Adrenal gland (tissue), 12 donors: ENCODE results near the gene TPCN1. TPM values are rescaled to one million over a fixed set of nuclear protein-coding genes. Genes with fewer than 3 reads are reported as not detected.

Experiments
- DNase-seq, 7 donors: peaks; one replicate each; pipeline ENCODE4 v3.0.0-alpha.2; 2019 to 2020
- H3K27ac ChIP-seq, 5 donors: fragments of 200-600 bp; sonication (generic) in 4 of 5; 1 replicate in 3 of 5; 2 replicates in 2 of 5; pipeline versions ENCODE4 v1.5.1 to v1.8.0; 2016 to 2020; ENCODE audit warnings: mild to moderate bottlenecking in 1 of 5
- H3K27me3 ChIP-seq: fragments of 200-600 bp; 2 replicates; pipeline ENCODE4 v1.8.0; 2021
- H3K36me3 ChIP-seq, 2 donors: fragments of 200-600 bp; replicated peaks in 1 of 2; 1 replicate in 1 of 2; 2 replicates in 1 of 2; pipeline versions ENCODE4 v1.5.1 to v1.8.0; 2018 to 2022
- H3K4me1 ChIP-seq, 2 donors: fragments of 200-600 bp; replicated peaks in 1 of 2; 1 replicate in 1 of 2; 2 replicates in 1 of 2; pipeline versions ENCODE4 v1.5.1 to v1.8.0; 2018 to 2021
- H3K4me3 ChIP-seq, 4 donors: fragments of 200-600 bp; sonication (generic) in 3 of 4; one replicate each; pipeline ENCODE4 v1.5.1; 2016 to 2018
- H3K9me3 ChIP-seq, 3 donors: fragments of 200-600 bp; sonication (generic) in 1 of 3; replicated peaks in 1 of 3; 1 replicate in 2 of 3; 2 replicates in 1 of 3; pipeline versions ENCODE4 v1.5.1 to v1.8.0; 2016 to 2021
- POLR2A ChIP-seq, 2 donors: fragments of 450-650 bp; IDR thresholded peaks; one replicate each; pipeline ENCODE4 v1.6.1; 2017; ENCODE audit warnings: antibody characterized with exemption in 2 of 2, mild to moderate bottlenecking in 2 of 2, moderate library complexity in 1 of 2
- WGBS, 4 donors: extraction: QIAGEN DNeasy Blood & Tissue Kit in 2 of 4; methylation state at CpG; one replicate each; pipeline versions ENCODE4 v1.1.5 to v1.1.7; 2013 to 2017; 5-methylcytosine and 5-hydroxymethylcytosine counted together
- intact Hi-C, 2 donors: fragments of 100-400 bp; cut with DNase I; formaldehyde crosslinking; loops; one replicate each; pipeline versions ENCODE4 v1.14.1 to v1.15.0; 2022 to 2023
- microRNA-seq, 3 donors: library from miRNA; unstranded; fragments of <30 nt; microRNA quantifications; one replicate each; pipeline ENCODE4, GENCODE V29; 2017 to 2020
- polyA plus RNA-seq, 3 donors: library from polyadenylated mRNA; stranded (reverse); fragments of 200-250 nt in 2 of 3; fragments of 350-450 nt in 1 of 3; fragmentation: Illumina TruSeq in 1 of 3; extraction: RNeasy Lipid Tissue Mini Kit (QIAGEN cat#74804) in 1 of 3; gene quantifications; one replicate each; pipeline ENCODE4 v1.2.3, GENCODE V29; 2013 to 2014
- small RNA-seq, 2 donors: library from RNA; depleted of rRNA; stranded (forward); fragments of <200 nt; gene quantifications; one replicate each; pipeline ENCODE3, GENCODE V24; 2016
- total RNA-seq, 9 donors: library from RNA; depleted of rRNA in 4 of 9; stranded (reverse); fragments of >200 nt in 4 of 9; fragments of 120-200 nt in 1 of 9; fragmentation: NEBNext Ultra II Directional in 1 of 9; extraction: Animal tissue kit (Norgen Biotek cat#: 25700) in 1 of 9; gene quantifications; one replicate each; pipeline versions ENCODE4 v1.1.0 to v1.2.4, GENCODE V29; 2013 to 2023
- TF ChIP-seq, protein P1 (sequence below), 6 experiments: fragments of 450-650 bp in 4 of 6; fragments of 200-600 bp in 2 of 6; sonication (generic) in 1 of 6; IDR thresholded peaks; 1 replicate in 5 of 6; 2 replicates in 1 of 6; pipeline versions ENCODE4 v1.5.1 to v1.8.0; 2016 to 2021; ENCODE audit warnings: antibody characterized with exemption in 6 of 6, mild to moderate bottlenecking in 2 of 6, moderate library complexity in 1 of 6
- donor health status: healthy with polysubstance abuse.
- donor health status: Bipolar disorder and iron deficiency.
- donor health status: DM: yes; HTN: yes; CAD: no.
- donor health status: DM: no; HTN: no; CAD: no.
- donor health status: DM: no; HTN: no; CAD: no.
- donor health status: DM: yes; HTN: yes; CAD: no.

TPCN1 gene
- total and polyA plus RNA-seq, 12 donors, result 21.2 to 198 (median 80.9) TPM

DNA sequence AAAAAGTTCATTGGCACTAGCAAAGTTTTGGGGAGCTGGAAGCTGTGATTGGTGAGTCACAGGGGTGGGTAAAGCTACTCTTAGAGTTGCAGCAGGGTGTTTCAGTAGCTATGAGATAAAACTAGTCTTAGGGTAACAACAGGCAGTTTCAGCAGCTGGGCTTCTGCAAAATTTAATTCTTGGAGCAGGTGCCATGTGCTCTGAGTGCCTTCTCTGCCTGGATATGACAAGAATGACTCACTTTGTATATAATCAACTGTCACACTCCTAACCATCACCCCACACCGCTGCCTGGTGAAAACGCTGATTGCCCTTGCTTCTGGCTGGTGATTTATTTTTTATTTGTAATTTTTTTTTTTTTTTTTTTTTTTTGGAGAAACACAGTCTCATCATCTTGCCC is 126.6 kb downstream of the TPCN1 start:
- H3K4me3 ChIP-seq, result no peak overlapping the region
- peak in 3 of 7 donors; percentile 36 to 50 (median 42) for DNase-seq
- intact Hi-C loops, result no loop called here
- peaks cover 10% of the 10 kb centered on the region in 2 donors for H3K4me1 ChIP-seq
- no peaks in the 10 kb centered on the region for H3K9me3 ChIP-seq
- TF ChIP-seq POLR2A (IDR thresholded peaks at IDR 0.05), result no peak
- TF ChIP-seq, protein P1, sequence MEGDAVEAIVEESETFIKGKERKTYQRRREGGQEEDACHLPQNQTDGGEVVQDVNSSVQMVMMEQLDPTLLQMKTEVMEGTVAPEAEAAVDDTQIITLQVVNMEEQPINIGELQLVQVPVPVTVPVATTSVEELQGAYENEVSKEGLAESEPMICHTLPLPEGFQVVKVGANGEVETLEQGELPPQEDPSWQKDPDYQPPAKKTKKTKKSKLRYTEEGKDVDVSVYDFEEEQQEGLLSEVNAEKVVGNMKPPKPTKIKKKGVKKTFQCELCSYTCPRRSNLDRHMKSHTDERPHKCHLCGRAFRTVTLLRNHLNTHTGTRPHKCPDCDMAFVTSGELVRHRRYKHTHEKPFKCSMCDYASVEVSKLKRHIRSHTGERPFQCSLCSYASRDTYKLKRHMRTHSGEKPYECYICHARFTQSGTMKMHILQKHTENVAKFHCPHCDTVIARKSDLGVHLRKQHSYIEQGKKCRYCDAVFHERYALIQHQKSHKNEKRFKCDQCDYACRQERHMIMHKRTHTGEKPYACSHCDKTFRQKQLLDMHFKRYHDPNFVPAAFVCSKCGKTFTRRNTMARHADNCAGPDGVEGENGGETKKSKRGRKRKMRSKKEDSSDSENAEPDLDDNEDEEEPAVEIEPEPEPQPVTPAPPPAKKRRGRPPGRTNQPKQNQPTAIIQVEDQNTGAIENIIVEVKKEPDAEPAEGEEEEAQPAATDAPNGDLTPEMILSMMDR (IDR thresholded peaks at IDR 0.05), result no peak
- H3K27me3 ChIP-seq, result no peaks in the 10 kb centered on the region
- 41 to 60% (median 55%) methylated on average over 2 of the region's 2 CpGs for WGBS, 4 donors
- H3K36me3 ChIP-seq, result no peaks in the 10 kb centered on the region
- peak overlapping the region in 2 of 5 donors; percentile 31 to 60 for H3K27ac ChIP-seq

Small RNA genes lying within 50 kb of the gene (microRNA-seq; reads per million reads assigned to microRNA genes)
- 0.28 to 1.5 (median 0.89) reads per million in 3 donors for gene MIR6762

Small RNA genes lying within 50 kb of the gene (small RNA-seq; reads per million reads assigned to genes)
- 0 to 0.08 reads per million in 2 donors for gene MIR6762
- gene RF00019, result 0 reads per million in 2 donors

Other genes starting within 250 kb of the TPCN1 start
- 10 to 100 TPM in 3 of 9 donors, 1 to 10 TPM in 6; 2.5 to 29.1 (median 8.3) TPM for gene OAS2, start 242.9 kb upstream of the TPCN1 start, total RNA-seq
- 10 to 100 TPM in 1 of 3 donors, 1 to 10 TPM in 2; 3.5 to 30.4 (median 9.5) TPM for gene OAS2, start 242.9 kb upstream of the TPCN1 start, polyA plus RNA-seq
- gene DTX1, start 164.7 kb upstream of the TPCN1 start, total RNA-seq, result 10 to 100 TPM in 3 of 9 donors, 1 to 10 TPM in 6; 1.3 to 20.0 (median 7.4) TPM
- 1 to 10 TPM; 2.8 to 8.4 (median 4.7) TPM for gene DTX1, start 164.7 kb upstream of the TPCN1 start, polyA plus RNA-seq
- gene RASAL1, start 85.7 kb upstream of the TPCN1 start, total RNA-seq, result 10 to 100 TPM; 22.6 to 90.4 (median 43.6) TPM
- gene RASAL1, start 85.7 kb upstream of the TPCN1 start, polyA plus RNA-seq, result 10 to 100 TPM; 38.9 to 54.2 (median 40.7) TPM
- gene CFAP73, start 71.7 kb upstream of the TPCN1 start, total RNA-seq, result under 1 TPM in 3 of 9 donors, not detected in 6; 0.14 to 0.28 (median 0.22) TPM
- gene CFAP73, start 71.7 kb upstream of the TPCN1 start, polyA plus RNA-seq, result under 1 TPM in 2 of 3 donors, not detected in 1; 0.24 to 0.57 TPM
- gene DDX54, start 36.0 kb upstream of the TPCN1 start, total RNA-seq, result 100 to 1,000 TPM in 2 of 9 donors, 10 to 100 TPM in 7; 41.9 to 109 (median 78.3) TPM
- gene DDX54, start 36.0 kb upstream of the TPCN1 start, polyA plus RNA-seq, result 10 to 100 TPM; 27.9 to 60.5 (median 44.4) TPM
- gene RITA1, start 35.7 kb upstream of the TPCN1 start, total RNA-seq, result 10 to 100 TPM; 31.7 to 84.1 (median 41.2) TPM
- 10 to 100 TPM; 17.5 to 19.6 (median 18.6) TPM for gene RITA1, start 35.7 kb upstream of the TPCN1 start, polyA plus RNA-seq
- gene SLC8B1, start 113.6 kb downstream of the TPCN1 start, total RNA-seq, result 100 to 1,000 TPM in 8 of 9 donors, 10 to 100 TPM in 1; 67.6 to 286 (median 157) TPM
- gene SLC8B1, start 113.6 kb downstream of the TPCN1 start, polyA plus RNA-seq, result 100 to 1,000 TPM; 194 to 288 (median 216) TPM
- 100 to 1,000 TPM in 8 of 9 donors, 10 to 100 TPM in 1; 66.7 to 416 (median 347) TPM for gene PLBD2, start 137.1 kb downstream of the TPCN1 start, total RNA-seq
- gene PLBD2, start 137.1 kb downstream of the TPCN1 start, polyA plus RNA-seq, result 100 to 1,000 TPM; 128 to 467 (median 142) TPM
- 100 to 1,000 TPM in 1 of 9 donors, 1 to 10 TPM in 8; 1.8 to 188 (median 3.1) TPM for gene SDS, start 182.4 kb downstream of the TPCN1 start, total RNA-seq
- gene SDS, start 182.4 kb downstream of the TPCN1 start, polyA plus RNA-seq, result 10 to 100 TPM in 1 of 3 donors, 1 to 10 TPM in 2; 5.7 to 41.2 (median 7.9) TPM
- gene SDSL, start 200.9 kb downstream of the TPCN1 start, total RNA-seq, result 100 to 1,000 TPM in 1 of 9 donors, 10 to 100 TPM in 8; 11.6 to 111 (median 25.9) TPM
- gene SDSL, start 200.9 kb downstream of the TPCN1 start, polyA plus RNA-seq, result 10 to 100 TPM; 15.9 to 40.3 (median 23.8) TPM